Activated CD4-positive, alpha-beta T cell treated with anti-CD3 and anti-CD28 coated beads, Interleukin-2, Interleukin-6, amounts not matched to agents 100 ng/mL and 50 ng/mL, durations not matched to agents 16 hours and 8 hours (primary cell): ENCODE measurements around the gene LENG8.

Experiments
- DNase-seq: peaks from one replicate; pipeline ENCODE4 v3.0.0-alpha.2; 2020

LENG8 gene

GRCh38 chr19:54424201-54424600 lies 24.8 kb upstream of the LENG8 start:
- no peak for DNase-seq

- no peak for DNase-seq
These were observed 24.2 kb upstream of the LENG8 start for GRCh38 chr19:54424660-54425381.

GRCh38 chr19:54425382-54425723 lies 23.6 kb upstream of the LENG8 start:
- no peak for DNase-seq

- DNase-seq: no peak
These were observed 22.6 kb upstream of the LENG8 start for GRCh38 chr19:54426291-54426931.

GRCh38 chr19:54427586-54427985 lies 21.4 kb upstream of the LENG8 start:
- no peak for DNase-seq

GRCh38 chr19:54428323-54429175 lies 20.4 kb upstream of the LENG8 start:
- DNase-seq: no peak

- no peak for DNase-seq
These were observed 19.9 kb upstream of the LENG8 start for GRCh38 chr19:54429176-54429495.

- no peak for DNase-seq
These were observed 19.3 kb upstream of the LENG8 start for GRCh38 chr19:54429545-54430227.

GRCh38 chr19:54430306-54431254 lies 18.4 kb upstream of the LENG8 start:
- peak; percentile 51 for DNase-seq

GRCh38 chr19:54431255-54431838 lies 17.7 kb upstream of the LENG8 start:
- no peak for DNase-seq

- DNase-seq: no peak
These were observed 16.8 kb upstream of the LENG8 start for GRCh38 chr19:54432144-54432738.

- no peak for DNase-seq
These were observed 15.3 kb upstream of the LENG8 start for GRCh38 chr19:54433697-54434096.

GRCh38 chr19:54434112-54434872 lies 14.7 kb upstream of the LENG8 start:
- DNase-seq: no peak

GRCh38 chr19:54434873-54435214 lies 14.2 kb upstream of the LENG8 start:
- no peak for DNase-seq

GRCh38 chr19:54435551-54436016 lies 13.4 kb upstream of the LENG8 start:
- no peak for DNase-seq

GRCh38 chr19:54436031-54436523 lies 12.9 kb upstream of the LENG8 start:
- no peak for DNase-seq

GRCh38 chr19:54436628-54437252 lies 12.3 kb upstream of the LENG8 start:
- no peak for DNase-seq

GRCh38 chr19:54439174-54439851 lies 9.7 kb upstream of the LENG8 start:
- DNase-seq: peak; percentile 28

GRCh38 chr19:54440641-54441040 lies 8.4 kb upstream of the LENG8 start:
- DNase-seq: no peak
